Spleen (tissue), 11 donors: ENCODE measurements around the gene SMCO4. TPM values are rescaled to one million over a fixed set of nuclear protein-coding genes. Genes with fewer than 3 reads are reported as not detected.

ENCODE experiments used
- DNase-seq: peaks from one replicate; pipeline ENCODE4 v3.0.0-alpha.2; 2020
- H3K27ac ChIP-seq, 8 donors: fragments of 200-600 bp; sonication (generic) in 7 of 8; 1 replicate in 4 of 8; 2 replicates in 4 of 8; pipeline versions ENCODE4 v1.5.0 to v1.8.0; 2016 to 2021; ENCODE audit warnings: inconsistent platforms in 4 of 8, mild to moderate bottlenecking in 4 of 8, moderate library complexity in 1 of 8
- H3K27me3 ChIP-seq, 7 donors: fragments of 200-600 bp; sonication (generic) in 6 of 7; replicated peaks in 1 of 7; 1 replicate in 4 of 7; 2 replicates in 3 of 7; pipeline versions ENCODE4 v1.5.0 to v1.8.0; 2016 to 2021; ENCODE audit warnings: inconsistent platforms in 3 of 7, mild to moderate bottlenecking in 1 of 7
- H3K36me3 ChIP-seq, 6 donors: fragments of 200-600 bp; sonication (generic) in 5 of 6; 1 replicate in 4 of 6; 2 replicates in 2 of 6; pipeline versions ENCODE4 v1.5.0 to v1.8.0; 2016 to 2021; ENCODE audit warnings: inconsistent platforms in 2 of 6
- H3K4me1 ChIP-seq, 6 donors: fragments of 200-600 bp; sonication (generic) in 5 of 6; 1 replicate in 3 of 6; 2 replicates in 3 of 6; pipeline versions ENCODE4 v1.5.0 to v1.8.0; 2016 to 2021; ENCODE audit warnings: inconsistent platforms in 3 of 6
- H3K4me3 ChIP-seq, 8 donors: fragments of 200-600 bp; sonication (generic) in 7 of 8; 1 replicate in 4 of 8; 2 replicates in 4 of 8; pipeline versions ENCODE4 v1.5.0 to v1.8.0; 2016 to 2021; ENCODE audit warnings: inconsistent platforms in 4 of 8, mild to moderate bottlenecking in 4 of 8, moderate library complexity in 2 of 8
- H3K9me3 ChIP-seq, 8 donors: fragments of 200-600 bp; sonication (generic) in 7 of 8; 1 replicate in 4 of 8; 2 replicates in 4 of 8; pipeline versions ENCODE4 v1.5.0 to v1.8.0; 2016 to 2021; ENCODE audit warnings: inconsistent platforms in 4 of 8
- POLR2A ChIP-seq, 3 donors: fragments of 450-650 bp; IDR thresholded peaks; one replicate each; pipeline ENCODE4 v1.5.1; 2017; ENCODE audit warnings: antibody characterized with exemption in 3 of 3, mild to moderate bottlenecking in 1 of 3
- POLR2AphosphoS5 ChIP-seq, 3 donors: sonication (generic); formaldehyde crosslinking; IDR thresholded peaks; one replicate each; pipeline ENCODE4 v1.5.1; 2017; ENCODE audit warnings: antibody characterized with exemption in 3 of 3
- WGBS, 5 donors: extraction: QIAGEN DNeasy Blood & Tissue Kit in 3 of 5; methylation state at CpG; one replicate each; pipeline versions ENCODE4 v1.1.5 to v1.1.7; 2013 to 2018; 5-methylcytosine and 5-hydroxymethylcytosine counted together
- intact Hi-C: fragments of 100-400 bp; cut with DNase I; formaldehyde crosslinking; loops from one replicate; pipeline ENCODE4 v1.15.0; 2023; ENCODE audit warnings: low total_unique reads
- polyA plus RNA-seq, 3 donors: library from polyadenylated mRNA; stranded (reverse); fragments of 200-250 nt; gene quantifications; one replicate each; pipeline ENCODE4 v1.2.1, GENCODE V29; 2013
- total RNA-seq, 7 donors: library from RNA; depleted of rRNA in 3 of 7; stranded (reverse); fragments of >200 nt in 3 of 7; fragmentation: NEBNext Ultra II Directional in 4 of 7; extraction: Animal tissue kit (Norgen Biotek cat#: 25700) in 4 of 7; gene quantifications; one replicate each; pipeline versions ENCODE4 v1.1.0 to v1.2.1, GENCODE V29; 2016 to 2021
- TF ChIP-seq, protein P1 (sequence below), 11 experiments: fragments of 200-600 bp in 7 of 11; fragments of 450-650 bp in 4 of 11; sonication (generic) in 4 of 11; IDR thresholded peaks in 8 of 11; conservative IDR thresholded peaks in 3 of 11; 1 replicate in 7 of 11; 2 replicates in 4 of 11; pipeline versions ENCODE4 v1.4.0 to v1.8.0; 2016 to 2021; ENCODE audit warnings: antibody characterized with exemption in 11 of 11, inconsistent platforms in 4 of 11, mild to moderate bottlenecking in 1 of 11
- donor health status: healthy with polysubstance abuse.
- donor health status: DM: no; HTN: no; CAD: no; lungs with moderate emphysema.
- donor health status: DM: no; HTN: no; CAD: no.
- donor health status: Bipolar disorder and iron deficiency.
- donor health status: healthy.
- donor health status: DM: no; HTN: no; CAD: no.
- donor health status: DM: yes; HTN: yes; CAD: no.

SMCO4 gene
- total and polyA plus RNA-seq, 10 donors = 21.8 to 74.1 (median 51.9) TPM

DNA sequence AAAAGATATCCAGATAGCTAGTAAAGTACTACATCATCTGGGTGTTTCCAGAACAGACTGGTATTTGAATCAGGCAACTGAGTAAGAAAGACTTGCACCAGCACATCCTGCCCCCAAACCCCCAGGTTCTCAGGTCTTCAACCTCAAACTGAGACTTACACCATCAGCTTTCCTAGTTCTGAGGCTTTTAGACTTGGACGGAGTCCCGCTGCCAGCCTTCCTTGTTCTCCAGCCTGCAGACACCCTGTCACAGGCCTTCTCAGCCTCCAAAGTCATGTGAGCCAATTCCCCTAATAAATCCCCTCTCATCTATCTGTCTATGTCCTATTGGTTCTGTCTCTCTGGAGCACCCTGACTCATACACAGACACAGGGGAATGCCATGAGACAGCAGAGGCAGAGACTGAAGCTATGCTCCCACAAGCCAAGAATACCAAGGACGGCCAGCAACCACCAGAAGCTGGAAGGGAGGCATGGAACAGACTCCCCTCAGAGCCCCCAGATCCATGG is 10.9 kb downstream of the SMCO4 start:
- WGBS, 5 donors = 67 to 86% (median 74%) methylated on average over 3 of the region's 3 CpGs

DNA sequence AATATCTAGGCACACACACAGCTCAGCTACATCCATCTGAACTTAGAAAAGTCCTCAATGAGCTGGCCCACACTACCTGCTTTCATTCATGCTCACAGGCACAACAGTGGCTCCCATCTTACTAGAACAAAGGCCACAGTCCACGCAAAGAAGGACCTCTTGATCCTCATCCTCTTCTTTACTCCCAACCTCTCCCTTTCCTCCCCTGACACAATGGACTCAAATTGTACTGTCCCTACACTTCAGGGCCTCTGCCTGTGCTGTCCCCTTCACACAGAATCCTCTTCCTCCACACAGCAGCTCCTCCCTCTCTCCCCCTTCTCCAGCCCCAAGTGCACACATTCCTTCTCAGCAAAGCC is 12.7 kb downstream of the SMCO4 start:
- intact Hi-C loops = no loop called here
- WGBS, 5 donors = 62 to 94% (median 74%) methylated on average over 1 of the region's 1 CpG
- Histone ChIP-seq H3K4me3 (no peak overlapping the region), H3K36me3 (no peaks in the 10 kb centered on the region), H3K27me3 (no peaks in the 10 kb centered on the region), H3K27ac (peak overlapping the region; percentile 53 to 85 (median 67)), H3K9me3 (no peaks in the 10 kb centered on the region), H3K4me1 (peaks cover 21 to 76% (median 45%) of the 10 kb centered on the region in 6 donors)
- no peak for DNase-seq
- TF ChIP-seq POLR2A (IDR thresholded peaks at IDR 0.05) (no peak), POLR2AphosphoS5 (IDR thresholded peaks at IDR 0.05) (no peak)
- TF ChIP-seq, protein P1, sequence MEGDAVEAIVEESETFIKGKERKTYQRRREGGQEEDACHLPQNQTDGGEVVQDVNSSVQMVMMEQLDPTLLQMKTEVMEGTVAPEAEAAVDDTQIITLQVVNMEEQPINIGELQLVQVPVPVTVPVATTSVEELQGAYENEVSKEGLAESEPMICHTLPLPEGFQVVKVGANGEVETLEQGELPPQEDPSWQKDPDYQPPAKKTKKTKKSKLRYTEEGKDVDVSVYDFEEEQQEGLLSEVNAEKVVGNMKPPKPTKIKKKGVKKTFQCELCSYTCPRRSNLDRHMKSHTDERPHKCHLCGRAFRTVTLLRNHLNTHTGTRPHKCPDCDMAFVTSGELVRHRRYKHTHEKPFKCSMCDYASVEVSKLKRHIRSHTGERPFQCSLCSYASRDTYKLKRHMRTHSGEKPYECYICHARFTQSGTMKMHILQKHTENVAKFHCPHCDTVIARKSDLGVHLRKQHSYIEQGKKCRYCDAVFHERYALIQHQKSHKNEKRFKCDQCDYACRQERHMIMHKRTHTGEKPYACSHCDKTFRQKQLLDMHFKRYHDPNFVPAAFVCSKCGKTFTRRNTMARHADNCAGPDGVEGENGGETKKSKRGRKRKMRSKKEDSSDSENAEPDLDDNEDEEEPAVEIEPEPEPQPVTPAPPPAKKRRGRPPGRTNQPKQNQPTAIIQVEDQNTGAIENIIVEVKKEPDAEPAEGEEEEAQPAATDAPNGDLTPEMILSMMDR (IDR thresholded peaks at IDR 0.05 in 8 of 11, conservative IDR thresholded peaks at IDR 0.05 in 3 of 11) = no peak

More for the DNA sequence above, 10.9 kb downstream of the SMCO4 start:
- TF ChIP-seq, protein P1 (IDR thresholded peaks at IDR 0.05 in 8 of 11, conservative IDR thresholded peaks at IDR 0.05 in 3 of 11) = no peak
- TF ChIP-seq POLR2AphosphoS5 (IDR thresholded peaks at IDR 0.05) (no peak), POLR2A (IDR thresholded peaks at IDR 0.05) (no peak)
- Histone ChIP-seq H3K27me3 (no peaks in the 10 kb centered on the region), H3K27ac (peak overlapping the region in 1 of 8 donors; percentile 27), H3K4me3 (no peak overlapping the region), H3K36me3 (no peaks in the 10 kb centered on the region), H3K4me1 (peaks cover 21 to 76% (median 34%) of the 10 kb centered on the region in 6 donors), H3K9me3 (no peaks in the 10 kb centered on the region)
- no peak for DNase-seq
- intact Hi-C loops = no loop called here

DNA sequence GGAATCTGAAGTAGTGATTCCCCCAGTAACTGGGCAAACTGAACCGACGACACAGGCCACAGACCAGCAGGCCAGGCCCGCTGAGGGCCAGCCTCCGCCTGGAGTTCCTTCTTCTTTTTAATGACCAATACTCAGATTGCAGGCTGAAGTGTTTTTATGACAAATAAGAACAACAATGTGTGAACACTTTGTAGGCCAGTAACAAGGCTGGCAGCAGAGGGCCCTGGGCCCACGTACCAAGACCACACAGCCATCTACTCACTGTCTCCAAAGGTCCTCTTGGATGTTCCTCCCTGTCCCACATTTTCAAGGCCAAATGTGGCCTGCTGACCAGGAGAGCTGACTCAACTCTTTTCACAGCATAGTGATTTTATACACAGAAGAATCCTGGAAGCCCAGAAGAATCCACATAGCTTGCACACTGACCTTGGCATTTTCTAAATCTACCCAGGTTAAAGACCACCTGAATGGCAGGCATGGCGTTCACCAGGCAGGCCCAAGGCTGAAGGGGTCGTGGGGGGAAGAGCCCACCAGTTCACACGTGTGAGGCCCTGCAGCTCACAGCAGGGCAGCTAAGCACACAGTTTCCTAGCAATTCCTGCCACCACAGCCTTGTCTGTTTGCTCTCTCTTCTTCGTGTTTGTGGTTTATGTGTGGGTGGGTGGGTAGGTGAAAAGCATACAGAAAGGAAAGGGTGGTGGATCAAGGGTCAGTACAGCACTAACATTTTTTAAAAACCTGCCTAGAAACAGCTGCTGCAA is 13.3 kb downstream of the SMCO4 start:
- peak; percentile 76 for DNase-seq
- TF ChIP-seq POLR2AphosphoS5 (IDR thresholded peaks at IDR 0.05) = peak in 1 of 3 donors; percentile 31
- no peak for TF ChIP-seq POLR2A (IDR thresholded peaks at IDR 0.05)
- Histone ChIP-seq H3K4me3 (no peak overlapping the region), H3K9me3 (no peaks in the 10 kb centered on the region), H3K27me3 (no peaks in the 10 kb centered on the region), H3K27ac (peak overlapping the region; percentile 57 to 85 (median 67)), H3K36me3 (no peaks in the 10 kb centered on the region), H3K4me1 (peaks cover 25 to 78% (median 51%) of the 10 kb centered on the region in 6 donors)
- intact Hi-C loops = no loop called here
- WGBS, 5 donors = 26 to 45% (median 42%) methylated on average over 9 of the region's 9 CpGs

DNA sequence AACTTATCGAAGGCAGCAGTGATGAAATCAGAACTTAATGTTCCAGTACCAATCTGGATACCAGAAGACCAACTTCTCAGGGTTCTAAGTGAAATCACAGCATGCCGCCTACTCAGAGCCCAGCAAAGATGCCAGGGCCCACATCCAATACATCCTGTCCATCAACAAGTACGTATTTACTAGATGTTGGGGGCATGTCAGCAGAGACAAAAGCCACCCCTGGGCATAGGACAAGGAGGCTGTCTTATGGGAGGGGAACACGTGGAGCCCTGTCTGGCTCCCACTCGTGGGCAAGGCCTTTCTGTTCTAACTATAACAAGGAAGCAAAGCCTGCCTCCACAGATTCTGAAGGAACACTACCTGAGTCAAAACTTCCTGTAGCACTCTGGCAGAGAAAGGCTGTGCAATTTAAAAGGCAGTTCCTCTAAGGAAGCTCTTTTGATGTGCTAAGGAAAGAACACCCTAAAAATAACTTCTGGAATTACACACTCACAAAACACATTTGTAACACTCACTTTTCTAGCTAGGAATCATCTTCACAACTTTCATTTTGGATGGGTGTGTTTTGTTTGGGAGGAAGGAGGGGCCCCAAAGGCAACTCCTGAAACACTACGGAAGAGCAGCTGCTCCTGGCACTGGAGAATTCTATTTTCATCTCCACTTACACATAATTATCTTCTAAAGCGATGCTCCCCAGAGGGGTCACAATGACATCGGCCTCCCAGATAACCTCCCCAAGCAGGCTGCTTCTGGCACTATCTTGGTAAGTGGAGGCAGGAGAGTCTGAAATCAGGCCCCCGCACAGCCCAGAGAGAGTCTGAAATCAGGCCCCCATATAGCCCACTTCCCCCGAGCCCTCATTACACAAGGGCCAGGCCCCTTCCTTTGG is 14.2 kb downstream of the SMCO4 start:
- intact Hi-C loops = no loop called here
- Histone ChIP-seq H3K36me3 (no peaks in the 10 kb centered on the region), H3K4me1 (peaks cover 30 to 87% (median 59%) of the 10 kb centered on the region in 6 donors), H3K27ac (peak overlapping the region; percentile 57 to 85 (median 67)), H3K4me3 (no peak overlapping the region), H3K9me3 (no peaks in the 10 kb centered on the region), H3K27me3 (no peaks in the 10 kb centered on the region)
- WGBS, 5 donors = 44 to 54% (median 51%) methylated on average over 10 of the region's 10 CpGs
- DNase-seq = no peak
- no peak for TF ChIP-seq POLR2A (IDR thresholded peaks at IDR 0.05)
- TF ChIP-seq, protein P1 (IDR thresholded peaks at IDR 0.05 in 8 of 11, conservative IDR thresholded peaks at IDR 0.05 in 3 of 11) = no peak
- TF ChIP-seq POLR2AphosphoS5 (IDR thresholded peaks at IDR 0.05) = no peak
